ENCODE measurements around the gene RASGRP2. TPM values are rescaled to one million over a fixed set of nuclear protein-coding genes. Genes with fewer than 3 reads are reported as not detected.

The RASGRP2 gene
- total and polyA plus RNA-seq, 2 experiments from 2014 or later: 30.1 to 50.4 TPM

DNA sequence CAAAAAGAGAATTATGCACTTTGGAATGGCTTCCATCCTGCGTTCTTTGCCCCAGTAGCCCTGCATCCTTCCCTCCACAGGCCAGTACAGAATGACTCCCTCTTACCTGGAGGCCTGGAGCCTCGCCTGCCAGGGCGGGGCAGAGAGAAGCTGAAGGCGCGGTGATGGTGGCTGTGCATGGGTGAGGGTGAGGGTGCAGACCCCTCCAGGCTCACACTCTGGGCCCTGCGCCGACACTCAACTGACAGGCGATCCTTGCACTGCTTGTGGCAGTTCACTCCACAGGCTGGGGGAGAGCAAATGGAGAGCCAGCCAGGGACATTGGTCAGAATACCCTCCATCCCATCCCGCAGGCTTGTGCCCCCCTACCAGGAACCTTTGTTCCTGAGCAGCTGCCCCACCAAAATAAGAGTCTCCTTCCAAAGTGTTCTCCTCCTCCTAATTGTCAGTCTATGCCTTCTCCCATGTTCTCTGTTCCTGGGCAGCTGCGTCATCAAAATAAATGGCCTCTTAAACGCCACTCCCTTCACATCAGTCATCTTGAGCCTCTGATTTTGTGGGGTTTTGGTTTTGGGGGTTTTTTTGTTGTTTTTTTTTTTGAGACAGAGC lies 15.1 kb downstream of the RASGRP2 start:
- TF ChIP-seq EZH2phosphoT487 (IDR thresholded peaks at IDR 0.05; ENCODE audit: unreplicated experiment) (no peak), NANOG (IDR thresholded peaks at IDR 0.05; ENCODE audit: borderline replicate concordance) (no peak), CREB1 (CRISPR knock-in tag; IDR thresholded peaks at IDR 0.05; ENCODE audit: low read depth) (no peak), EZH2 (IDR thresholded peaks at IDR 0.05; ENCODE audit: low read depth, unreplicated experiment) (no peak), STAT1 (IDR thresholded peaks at IDR 0.05; ENCODE audit: unreplicated experiment) (no peak), POLR2AphosphoS5 (IDR thresholded peaks at IDR 0.05; ENCODE audit: low read depth) (no peak), ZNF114 (CRISPR knock-in tag; IDR thresholded peaks at IDR 0.05) (no peak), ZNF331 (CRISPR knock-in tag; IDR thresholded peaks at IDR 0.05; ENCODE audit: low read depth) (no peak), REST (IDR thresholded peaks at IDR 0.05; ENCODE audit: unreplicated experiment) (no peak), JUNB (IDR thresholded peaks at IDR 0.05; ENCODE audit: unreplicated experiment) (no peak)
- TF ChIP-seq, protein P1, sequence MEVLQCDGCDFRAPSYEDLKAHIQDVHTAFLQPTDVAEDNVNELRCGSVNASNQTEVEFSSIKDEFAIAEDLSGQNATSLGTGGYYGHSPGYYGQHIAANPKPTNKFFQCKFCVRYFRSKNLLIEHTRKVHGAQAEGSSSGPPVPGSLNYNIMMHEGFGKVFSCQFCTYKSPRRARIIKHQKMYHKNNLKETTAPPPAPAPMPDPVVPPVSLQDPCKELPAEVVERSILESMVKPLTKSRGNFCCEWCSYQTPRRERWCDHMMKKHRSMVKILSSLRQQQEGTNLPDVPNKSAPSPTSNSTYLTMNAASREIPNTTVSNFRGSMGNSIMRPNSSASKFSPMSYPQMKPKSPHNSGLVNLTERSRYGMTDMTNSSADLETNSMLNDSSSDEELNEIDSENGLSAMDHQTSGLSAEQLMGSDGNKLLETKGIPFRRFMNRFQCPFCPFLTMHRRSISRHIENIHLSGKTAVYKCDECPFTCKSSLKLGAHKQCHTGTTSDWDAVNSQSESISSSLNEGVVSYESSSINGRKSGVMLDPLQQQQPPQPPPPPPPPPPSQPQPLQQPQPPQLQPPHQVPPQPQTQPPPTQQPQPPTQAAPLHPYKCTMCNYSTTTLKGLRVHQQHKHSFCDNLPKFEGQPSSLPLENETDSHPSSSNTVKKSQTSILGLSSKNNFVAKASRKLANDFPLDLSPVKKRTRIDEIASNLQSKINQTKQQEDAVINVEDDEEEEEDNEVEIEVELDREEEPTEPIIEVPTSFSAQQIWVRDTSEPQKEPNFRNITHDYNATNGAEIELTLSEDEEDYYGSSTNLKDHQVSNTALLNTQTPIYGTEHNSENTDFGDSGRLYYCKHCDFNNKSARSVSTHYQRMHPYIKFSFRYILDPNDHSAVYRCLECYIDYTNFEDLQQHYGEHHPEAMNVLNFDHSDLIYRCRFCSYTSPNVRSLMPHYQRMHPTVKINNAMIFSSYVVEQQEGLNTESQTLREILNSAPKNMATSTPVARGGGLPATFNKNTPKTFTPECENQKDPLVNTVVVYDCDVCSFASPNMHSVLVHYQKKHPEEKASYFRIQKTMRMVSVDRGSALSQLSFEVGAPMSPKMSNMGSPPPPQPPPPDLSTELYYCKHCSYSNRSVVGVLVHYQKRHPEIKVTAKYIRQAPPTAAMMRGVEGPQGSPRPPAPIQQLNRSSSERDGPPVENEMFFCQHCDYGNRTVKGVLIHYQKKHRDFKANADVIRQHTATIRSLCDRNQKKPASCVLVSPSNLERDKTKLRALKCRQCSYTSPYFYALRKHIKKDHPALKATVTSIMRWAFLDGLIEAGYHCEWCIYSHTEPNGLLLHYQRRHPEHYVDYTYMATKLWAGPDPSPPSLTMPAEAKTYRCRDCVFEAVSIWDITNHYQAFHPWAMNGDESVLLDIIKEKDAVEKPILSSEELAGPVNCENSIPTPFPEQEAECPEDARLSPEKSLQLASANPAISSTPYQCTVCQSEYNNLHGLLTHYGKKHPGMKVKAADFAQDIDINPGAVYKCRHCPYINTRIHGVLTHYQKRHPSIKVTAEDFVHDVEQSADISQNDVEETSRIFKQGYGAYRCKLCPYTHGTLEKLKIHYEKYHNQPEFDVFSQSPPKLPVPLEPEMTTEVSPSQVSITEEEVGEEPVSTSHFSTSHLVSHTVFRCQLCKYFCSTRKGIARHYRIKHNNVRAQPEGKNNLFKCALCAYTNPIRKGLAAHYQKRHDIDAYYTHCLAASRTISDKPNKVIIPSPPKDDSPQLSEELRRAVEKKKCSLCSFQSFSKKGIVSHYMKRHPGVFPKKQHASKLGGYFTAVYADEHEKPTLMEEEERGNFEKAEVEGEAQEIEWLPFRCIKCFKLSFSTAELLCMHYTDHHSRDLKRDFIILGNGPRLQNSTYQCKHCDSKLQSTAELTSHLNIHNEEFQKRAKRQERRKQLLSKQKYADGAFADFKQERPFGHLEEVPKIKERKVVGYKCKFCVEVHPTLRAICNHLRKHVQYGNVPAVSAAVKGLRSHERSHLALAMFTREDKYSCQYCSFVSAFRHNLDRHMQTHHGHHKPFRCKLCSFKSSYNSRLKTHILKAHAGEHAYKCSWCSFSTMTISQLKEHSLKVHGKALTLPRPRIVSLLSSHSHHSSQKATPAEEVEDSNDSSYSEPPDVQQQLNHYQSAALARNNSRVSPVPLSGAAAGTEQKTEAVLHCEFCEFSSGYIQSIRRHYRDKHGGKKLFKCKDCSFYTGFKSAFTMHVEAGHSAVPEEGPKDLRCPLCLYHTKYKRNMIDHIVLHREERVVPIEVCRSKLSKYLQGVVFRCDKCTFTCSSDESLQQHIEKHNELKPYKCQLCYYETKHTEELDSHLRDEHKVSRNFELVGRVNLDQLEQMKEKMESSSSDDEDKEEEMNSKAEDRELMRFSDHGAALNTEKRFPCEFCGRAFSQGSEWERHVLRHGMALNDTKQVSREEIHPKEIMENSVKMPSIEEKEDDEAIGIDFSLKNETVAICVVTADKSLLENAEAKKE (CRISPR knock-in tag; IDR thresholded peaks at IDR 0.05): no peak
- TF ChIP-seq, protein P2, sequence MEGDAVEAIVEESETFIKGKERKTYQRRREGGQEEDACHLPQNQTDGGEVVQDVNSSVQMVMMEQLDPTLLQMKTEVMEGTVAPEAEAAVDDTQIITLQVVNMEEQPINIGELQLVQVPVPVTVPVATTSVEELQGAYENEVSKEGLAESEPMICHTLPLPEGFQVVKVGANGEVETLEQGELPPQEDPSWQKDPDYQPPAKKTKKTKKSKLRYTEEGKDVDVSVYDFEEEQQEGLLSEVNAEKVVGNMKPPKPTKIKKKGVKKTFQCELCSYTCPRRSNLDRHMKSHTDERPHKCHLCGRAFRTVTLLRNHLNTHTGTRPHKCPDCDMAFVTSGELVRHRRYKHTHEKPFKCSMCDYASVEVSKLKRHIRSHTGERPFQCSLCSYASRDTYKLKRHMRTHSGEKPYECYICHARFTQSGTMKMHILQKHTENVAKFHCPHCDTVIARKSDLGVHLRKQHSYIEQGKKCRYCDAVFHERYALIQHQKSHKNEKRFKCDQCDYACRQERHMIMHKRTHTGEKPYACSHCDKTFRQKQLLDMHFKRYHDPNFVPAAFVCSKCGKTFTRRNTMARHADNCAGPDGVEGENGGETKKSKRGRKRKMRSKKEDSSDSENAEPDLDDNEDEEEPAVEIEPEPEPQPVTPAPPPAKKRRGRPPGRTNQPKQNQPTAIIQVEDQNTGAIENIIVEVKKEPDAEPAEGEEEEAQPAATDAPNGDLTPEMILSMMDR (conservative IDR thresholded peaks at IDR 0.05; ENCODE audit: low read depth in 2 of 2): no peak
- Mint-ChIP-seq H3K4me1 (peaks cover 58% of the 10 kb centered on the region), H3K9me3 (no peaks in the 10 kb centered on the region; the same call in 2 of the 3 replicates), H3K27me3 (ENCODE audit: insufficient read depth, low read depth, poor library complexity) (peaks cover 27% of the 10 kb centered on the region), H3K4me3 (no peak overlapping the region; the same call in 2 of the 3 replicates), H3K36me3 (ENCODE audit: low read depth) (peaks cover 36% of the 10 kb centered on the region), H3K27ac (no peak overlapping the region)
- no peak overlapping the region for H2AFZ ChIP-seq
- H3K36me3 ChIP-seq (ENCODE audit: insufficient read depth): no peaks in the 10 kb centered on the region
- DNase-seq (ENCODE audit: low spot score): no peak
- H3K79me2 ChIP-seq (replicated peaks; ENCODE audit: insufficient read depth): no peaks in the 10 kb centered on the region
- H4K20me1 ChIP-seq (replicated peaks; ENCODE audit: insufficient read depth): no peaks in the 10 kb centered on the region
- peaks cover 55% of the 10 kb centered on the region for H3K4me1 ChIP-seq (ENCODE audit: insufficient read depth)
- no peak overlapping the region for H3K4me2 ChIP-seq
- H3K27ac ChIP-seq (ENCODE audit: low read depth): no peak overlapping the region
- H3K4me3 ChIP-seq: no peak overlapping the region
- H3F3A ChIP-seq (replicated peaks; ENCODE audit: low read depth): peaks cover 14% of the 10 kb centered on the region
- no peaks in the 10 kb centered on the region for H3K27me3 ChIP-seq (ENCODE audit: insufficient read depth)
- no peaks in the 10 kb centered on the region for H3K9me2 ChIP-seq (ENCODE audit: insufficient read depth)
- no peak for ATAC-seq

Measured in GM23338 (cell line).